Kasumi-1 (cell line): ENCODE data around the gene PCDHGB3.

Experiments used
- DNase-seq, 2 experiments: peaks; one replicate each; lab custom pipeline; 2025; lab: John Stamatoyannopoulos, UW

The PCDHGB3 gene

GRCh38 chr5:141419074-141419880 is 49.2 kb downstream of the PCDHGB3 start:
- no peak for DNase-seq

GRCh38 chr5:141420855-141421488 is 50.9 kb downstream of the PCDHGB3 start, which contains the start of gene PCDHGA11:
Gene PCDHGA11 (plus strand): TSS chr5:141421051. CDS start chr5:141421228, 177 bp downstream.
- no peak for DNase-seq

- DNase-seq = no peak
These were observed 51.4 kb downstream of the PCDHGB3 start for GRCh38 chr5:141421489-141421855.
